MG63 (cell line): ENCODE measurements around the gene RNF182. TPM values are rescaled to one million over a fixed set of nuclear protein-coding genes. Genes with fewer than 3 reads are reported as not detected.

ENCODE experiments used
- DNase-seq: peaks from one replicate; pipeline ENCODE4 v3.0.0-alpha.2; 2020
- H3K27me3 ChIP-seq: fragments of 250-450 bp; sonication (Bioruptor Pico); 2 replicates; pipeline ENCODE4 v1.5.1; 2020; ENCODE audit warnings: mild to moderate bottlenecking, moderate library complexity
- H3K36me3 ChIP-seq: fragments of 250-450 bp; sonication (Bioruptor Pico); 2 replicates; pipeline ENCODE4 v1.5.1; 2020; ENCODE audit warnings: mild to moderate bottlenecking, moderate library complexity
- H3K4me3 ChIP-seq: fragments of 250-450 bp; sonication (Bioruptor Pico); 2 replicates; pipeline ENCODE4 v1.5.1; 2020; ENCODE audit warnings: mild to moderate bottlenecking, moderate library complexity
- H3K9me3 ChIP-seq: fragments of 250-450 bp; sonication (Bioruptor Pico); 2 replicates; pipeline ENCODE4 v1.5.1; 2020; ENCODE audit warnings: mild to moderate bottlenecking, moderate library complexity
- total RNA-seq: library from RNA; depleted of rRNA; stranded (reverse); fragments of >200 nt; shearing (Covaris generic); gene quantifications from 2 replicates; pipeline ENCODE4 v1.2.3, GENCODE V29; 2014; ENCODE audit warnings: low replicate concordance

The RNF182 gene
- total RNA-seq, 1 experiment from 2014 or later: 0.23 TPM

DNA sequence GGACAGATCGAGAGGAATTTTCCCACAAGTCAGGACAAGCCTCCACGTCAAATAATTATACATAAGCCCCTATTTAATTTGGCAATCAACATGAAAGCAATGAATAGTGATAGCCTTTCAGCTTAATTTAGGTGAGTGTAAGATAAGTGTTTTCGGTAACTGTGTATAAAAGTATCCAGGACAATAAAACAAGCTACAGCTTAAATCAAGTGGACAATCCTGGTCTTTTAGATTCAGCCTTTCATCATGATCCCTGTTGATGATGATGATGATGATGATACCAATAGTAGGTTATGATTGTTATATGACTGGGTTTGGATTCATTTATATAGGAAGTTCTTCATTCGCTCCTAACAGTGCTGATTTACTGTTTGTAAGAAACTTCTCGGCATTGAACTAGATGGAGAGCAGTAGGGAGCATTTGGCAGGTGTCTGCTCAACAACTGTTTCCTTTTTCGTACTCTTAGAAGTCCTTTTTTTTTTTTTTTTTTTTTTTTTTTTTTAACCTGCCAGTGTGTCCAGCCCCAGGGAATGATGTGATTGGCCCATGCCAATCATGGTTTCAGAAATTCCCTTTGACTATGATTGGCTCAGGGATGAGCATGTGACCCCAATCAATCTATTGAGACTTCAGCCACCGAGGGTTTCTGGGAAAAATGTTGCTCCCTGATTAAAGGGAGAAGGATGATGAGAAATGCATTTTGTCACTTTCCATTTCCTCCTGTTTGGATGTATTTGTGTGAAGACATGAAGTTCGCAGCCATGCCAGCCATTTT, 11.3 kb upstream of the RNF182 start:
- DNase-seq: no peak
- Histone ChIP-seq H3K36me3 (no peaks in the 10 kb centered on the region), H3K27me3 (peaks cover 29% of the 10 kb centered on the region), H3K4me3 (no peak overlapping the region), H3K9me3 (no peaks in the 10 kb centered on the region)

DNA sequence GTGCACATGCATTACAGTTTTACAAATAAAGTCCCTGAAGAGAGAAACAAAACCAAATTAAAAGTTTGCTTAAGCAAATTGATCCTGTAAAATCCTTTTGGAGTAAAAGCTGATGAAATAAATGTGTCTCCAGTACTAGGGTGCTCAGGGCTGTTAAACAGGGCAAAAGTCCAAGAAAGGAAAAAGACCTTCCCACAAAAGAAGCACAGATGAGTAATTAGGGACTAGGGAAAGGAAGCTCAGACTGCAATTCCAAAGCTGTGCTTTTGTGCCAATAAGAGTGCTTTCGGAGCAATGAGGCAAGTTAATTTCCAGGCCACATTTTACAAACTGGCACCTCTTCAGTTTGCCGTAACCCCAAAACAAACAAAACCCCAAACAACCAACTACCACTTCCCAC, 10.4 kb upstream of the RNF182 start:
- Histone ChIP-seq H3K4me3 (no peak overlapping the region), H3K36me3 (no peaks in the 10 kb centered on the region), H3K9me3 (no peaks in the 10 kb centered on the region), H3K27me3 (peaks cover 28% of the 10 kb centered on the region)
- no peak for DNase-seq

DNA sequence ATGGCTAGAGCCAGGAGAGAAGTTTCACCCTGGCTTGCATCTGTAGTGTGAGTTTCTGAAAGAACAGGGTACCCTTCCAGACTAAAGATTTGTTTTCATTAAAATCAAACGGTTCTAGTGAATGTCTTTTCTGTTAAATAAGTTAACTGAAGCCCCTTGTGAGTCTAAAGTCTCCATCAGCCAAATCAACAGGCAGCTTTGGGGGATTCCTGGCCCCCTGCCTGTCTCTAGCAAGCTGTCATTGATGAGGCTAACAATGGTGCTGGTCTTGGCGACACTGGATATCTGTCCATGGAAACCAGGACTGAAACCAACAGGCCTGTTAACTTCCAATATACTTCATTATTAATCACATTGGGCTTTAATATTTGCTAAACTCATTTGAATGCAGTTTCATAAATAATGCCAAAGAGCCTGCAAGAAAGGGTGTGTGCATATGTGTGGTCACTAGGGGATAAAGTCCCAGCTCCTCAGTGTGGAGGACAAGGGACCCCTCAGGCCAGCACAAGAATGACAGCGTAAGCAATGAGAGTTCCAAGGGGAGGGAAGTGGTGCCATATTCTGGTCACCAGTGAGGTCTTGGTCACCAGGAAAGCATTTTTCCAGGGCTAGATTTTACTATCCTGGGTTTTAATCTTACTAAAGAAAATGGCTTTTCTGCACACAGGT, 9.1 kb upstream of the RNF182 start:
- H3K9me3 ChIP-seq: no peaks in the 10 kb centered on the region
- DNase-seq: no peak
- H3K4me3 ChIP-seq: no peak overlapping the region
- H3K27me3 ChIP-seq: peaks cover 25% of the 10 kb centered on the region
- H3K36me3 ChIP-seq: no peaks in the 10 kb centered on the region

DNA sequence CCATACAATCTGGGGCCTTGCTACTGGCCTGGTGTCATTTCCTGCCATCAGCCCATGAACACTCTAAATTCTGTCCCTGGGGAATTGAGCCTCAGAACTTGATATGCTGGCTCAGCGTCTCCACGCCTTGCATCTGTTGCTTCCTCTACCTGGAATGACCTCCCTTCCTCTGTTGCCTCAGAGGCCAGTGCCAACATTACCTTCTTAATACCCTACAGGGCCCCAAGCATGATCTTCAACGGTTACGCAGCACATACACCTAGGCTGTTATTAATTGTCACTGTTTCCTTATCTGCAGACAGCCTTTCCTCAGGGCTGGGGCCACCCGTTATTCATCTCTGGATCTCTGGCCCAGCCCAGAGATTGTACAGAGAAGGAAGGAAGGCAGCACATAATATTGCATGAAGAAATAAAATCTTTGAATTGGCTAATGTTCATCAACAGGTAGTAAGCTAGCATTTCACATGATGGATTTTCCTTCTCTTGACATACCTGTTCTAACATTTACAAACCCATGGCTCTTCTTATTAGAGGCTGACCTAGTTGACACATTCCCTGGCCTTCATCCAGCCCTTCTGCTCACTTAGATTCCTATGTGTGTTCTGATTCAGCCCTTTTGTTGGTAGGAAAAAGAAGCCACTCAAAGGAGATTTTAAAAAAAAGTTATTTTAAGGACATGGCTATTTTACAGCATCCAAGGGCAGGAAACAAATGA, 8.4 kb upstream of the RNF182 start:
- no peak for DNase-seq
- Histone ChIP-seq H3K36me3 (no peaks in the 10 kb centered on the region), H3K9me3 (no peaks in the 10 kb centered on the region; the same call in 1 of the 2 replicates), H3K4me3 (no peak overlapping the region), H3K27me3 (peaks cover 25% of the 10 kb centered on the region)

DNA sequence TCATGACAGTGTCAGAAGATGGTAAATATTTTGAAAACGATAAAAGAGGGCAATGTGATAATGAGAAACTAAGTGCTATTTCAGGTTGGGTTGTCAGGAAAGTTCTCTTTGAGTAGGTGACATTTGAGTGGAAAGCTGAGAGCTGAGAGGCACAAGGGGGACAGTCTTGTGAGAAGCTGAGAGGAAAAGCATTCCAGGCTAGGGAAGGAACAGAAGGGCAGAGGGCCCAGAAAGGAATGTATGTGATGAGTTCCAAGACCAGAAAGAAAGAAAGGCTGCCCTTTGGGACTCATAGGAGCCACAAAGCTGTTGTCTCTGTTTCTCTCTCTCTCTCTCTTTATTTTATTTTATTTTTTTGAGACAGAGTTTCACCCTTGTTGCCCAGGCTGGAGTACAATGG, 7.6 kb upstream of the RNF182 start:
- no peaks in the 10 kb centered on the region for H3K36me3 ChIP-seq
- no peak overlapping the region for H3K4me3 ChIP-seq
- peaks cover 25% of the 10 kb centered on the region for H3K27me3 ChIP-seq
- no peak for DNase-seq
- no peaks in the 10 kb centered on the region; the same call in 1 of the 2 replicates for H3K9me3 ChIP-seq

DNA sequence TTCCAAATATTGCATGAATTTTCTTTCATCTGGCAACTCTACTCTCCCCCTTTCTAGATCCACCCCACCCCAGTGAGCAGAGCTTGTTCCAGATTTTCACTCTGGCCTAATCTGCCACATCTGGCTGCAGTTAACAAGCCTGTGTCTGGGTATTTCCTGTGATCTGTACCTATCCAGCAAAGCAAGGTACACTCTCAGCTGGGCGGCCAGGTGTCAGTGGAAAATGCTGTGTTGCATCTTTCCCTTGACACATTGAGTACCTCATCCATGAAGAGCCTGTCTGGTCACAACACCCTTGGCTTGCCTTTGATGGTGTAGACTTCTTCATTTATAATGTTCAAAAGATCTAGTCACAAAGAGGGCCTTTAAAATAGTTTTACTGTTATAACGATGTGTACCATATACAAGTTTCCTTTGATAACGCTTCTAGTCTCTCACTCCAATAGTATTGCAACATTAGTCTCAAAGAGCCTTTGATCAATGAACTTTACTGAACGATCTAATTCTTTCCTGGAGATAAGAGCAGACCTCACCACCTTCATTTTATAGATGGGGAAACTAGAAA, 6.0 kb upstream of the RNF182 start:
- DNase-seq: no peak
- H3K27me3 ChIP-seq: peaks cover 26% of the 10 kb centered on the region
- no peak overlapping the region for H3K4me3 ChIP-seq
- H3K36me3 ChIP-seq: no peaks in the 10 kb centered on the region
- no peaks in the 10 kb centered on the region; the same call in 1 of the 2 replicates for H3K9me3 ChIP-seq

DNA sequence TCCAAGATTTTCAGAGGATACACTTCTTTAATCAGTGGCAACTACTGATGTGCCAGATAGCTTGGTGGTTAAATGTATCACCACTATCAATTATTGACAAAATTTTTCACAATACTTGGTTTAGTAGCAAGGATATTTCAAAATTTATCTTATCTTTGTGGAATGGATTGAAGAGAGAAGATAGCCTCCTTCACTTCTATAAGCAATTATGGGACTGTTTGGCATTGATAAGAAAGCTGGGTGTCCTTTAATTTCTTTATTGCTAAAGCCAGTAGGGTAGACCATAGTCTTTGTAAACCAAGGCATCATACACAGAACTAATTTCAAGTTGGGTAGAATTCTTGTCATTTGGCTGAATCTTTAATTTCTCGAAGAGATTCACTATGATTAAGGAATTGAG, 4.9 kb upstream of the RNF182 start:
- DNase-seq: no peak
- Histone ChIP-seq H3K27me3 (peaks cover 21% of the 10 kb centered on the region), H3K36me3 (no peaks in the 10 kb centered on the region), H3K9me3 (no peaks in the 10 kb centered on the region; the same call in 1 of the 2 replicates), H3K4me3 (no peak overlapping the region)

DNA sequence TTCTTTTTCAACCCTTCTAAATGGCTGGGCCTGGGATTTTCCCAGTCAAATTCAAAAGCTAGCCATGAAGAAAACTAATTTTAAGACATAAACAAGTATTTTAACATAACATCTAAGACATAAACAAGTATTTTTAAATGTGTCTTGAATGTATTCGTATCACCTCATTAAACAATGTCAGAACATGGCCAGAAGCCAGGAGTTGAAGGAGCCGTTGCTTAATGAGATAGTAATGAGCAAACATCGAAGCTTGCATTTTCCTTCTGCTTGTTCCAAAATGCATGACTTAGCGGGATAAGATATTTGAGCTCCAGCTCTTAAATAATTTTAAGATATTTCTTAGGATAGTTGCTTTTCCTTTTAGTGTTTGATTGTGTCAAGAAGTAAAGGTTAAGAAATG, 4.2 kb upstream of the RNF182 start:
- H3K4me3 ChIP-seq: no peak overlapping the region
- no peak for DNase-seq

DNA sequence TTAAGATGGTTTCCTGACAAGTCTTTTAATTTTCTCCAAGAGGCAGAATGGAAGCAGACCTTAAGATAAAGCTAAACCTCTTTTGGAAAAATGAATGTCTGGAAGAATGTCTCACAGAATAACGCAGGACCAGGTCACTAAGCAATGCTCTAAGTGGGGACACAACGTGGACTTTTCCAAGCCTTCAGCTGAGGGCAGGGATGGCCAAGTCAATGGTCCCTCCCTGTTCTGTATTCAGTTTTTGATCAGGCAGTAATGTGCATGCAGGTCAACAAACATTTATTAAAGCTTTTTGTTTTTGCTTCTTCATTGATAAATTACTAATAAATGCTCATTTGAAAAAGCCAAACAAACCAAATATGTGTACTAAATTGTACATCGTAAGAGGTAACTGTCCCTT, 2.0 kb upstream of the RNF182 start:
- Histone ChIP-seq H3K36me3 (no peaks in the 10 kb centered on the region), H3K4me3 (no peak overlapping the region), H3K27me3 (peaks cover 45% of the 10 kb centered on the region), H3K9me3 (no peaks in the 10 kb centered on the region; the same call in 1 of the 2 replicates)
- DNase-seq: no peak

More for the DNA sequence above, 4.2 kb upstream of the RNF182 start:
- H3K27me3 ChIP-seq: peaks cover 23% of the 10 kb centered on the region
- no peaks in the 10 kb centered on the region; the same call in 1 of the 2 replicates for H3K9me3 ChIP-seq
- no peaks in the 10 kb centered on the region for H3K36me3 ChIP-seq

DNA sequence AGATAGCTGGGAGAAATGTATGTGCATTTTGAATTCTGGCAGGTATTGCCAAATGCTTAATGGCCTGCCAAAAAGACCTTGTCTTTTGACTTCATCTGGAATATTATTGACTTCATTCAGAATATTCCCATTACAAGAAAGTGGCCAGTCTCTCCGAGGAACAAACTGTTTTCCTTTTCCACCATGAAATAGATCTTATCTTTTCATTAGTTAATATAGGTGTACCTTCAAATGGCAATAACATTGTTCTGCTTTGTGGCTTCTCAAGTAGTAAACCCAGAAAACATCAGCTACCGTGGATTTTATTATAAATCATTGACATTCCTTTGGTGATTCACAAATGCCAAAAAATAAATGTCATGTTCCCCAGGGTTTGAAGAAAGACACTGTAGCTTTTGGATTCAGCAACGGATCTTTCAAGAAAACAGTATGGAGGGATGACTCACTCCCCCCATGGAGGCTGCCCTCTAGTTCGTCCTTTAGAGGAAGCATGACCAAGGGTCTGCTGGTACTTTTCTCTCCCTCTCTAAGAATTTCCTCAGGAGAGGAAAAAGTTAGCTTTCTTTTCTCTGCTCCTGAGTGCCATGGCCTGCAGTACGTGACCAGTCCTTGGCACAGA, 1.1 kb upstream of the RNF182 start:
- Histone ChIP-seq H3K4me3 (peak overlapping the region; percentile 39), H3K36me3 (no peaks in the 10 kb centered on the region), H3K27me3 (peaks cover 52% of the 10 kb centered on the region), H3K9me3 (no peaks in the 10 kb centered on the region; the same call in 1 of the 2 replicates)
- peak; percentile 66 for DNase-seq

DNA sequence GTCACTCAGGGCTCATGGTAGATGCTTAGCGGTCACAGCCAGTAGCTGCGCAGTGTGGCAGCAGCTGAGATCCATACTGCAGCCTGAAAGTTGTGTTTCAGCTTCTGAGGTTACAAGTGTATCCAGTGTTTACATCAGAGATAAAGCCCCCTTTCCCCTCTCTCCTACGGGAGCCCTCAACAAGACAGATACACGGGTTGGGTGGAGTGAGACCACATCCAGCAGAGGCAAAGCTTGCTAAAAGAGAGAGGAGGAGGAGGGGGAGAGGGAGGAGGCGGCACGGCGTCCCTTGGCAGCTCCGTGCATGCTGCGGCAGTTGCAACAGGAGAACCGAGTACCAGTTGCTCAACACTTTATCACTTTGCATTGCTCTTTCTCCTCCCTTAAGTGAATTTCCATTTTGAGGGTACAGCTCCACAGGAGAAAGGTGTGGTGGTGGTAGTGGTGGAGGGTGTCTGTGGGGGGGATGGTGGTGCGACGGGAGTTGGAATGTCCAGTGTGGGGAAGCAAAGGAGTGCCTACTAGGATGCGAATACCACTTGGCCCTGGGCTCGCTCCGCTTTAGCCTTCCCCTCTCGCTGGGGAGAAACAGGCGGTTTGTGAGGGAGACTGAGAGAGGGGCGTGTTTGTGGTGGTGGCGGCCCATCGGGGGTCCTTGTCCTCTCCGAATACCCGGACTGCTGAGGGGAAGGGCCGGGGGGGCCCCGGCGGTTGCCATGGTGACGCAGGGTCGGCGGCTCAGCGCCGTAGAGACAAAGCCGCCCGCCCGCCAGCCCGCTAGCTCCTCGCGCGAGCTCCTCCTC, 405 bp upstream of the RNF182 start:
- Histone ChIP-seq H3K36me3 (no peaks in the 10 kb centered on the region), H3K27me3 (peaks cover 54% of the 10 kb centered on the region), H3K4me3 (peak overlapping the region; percentile 39), H3K9me3 (no peaks in the 10 kb centered on the region; the same call in 1 of the 2 replicates)
- peak; percentile 58 for DNase-seq

DNA sequence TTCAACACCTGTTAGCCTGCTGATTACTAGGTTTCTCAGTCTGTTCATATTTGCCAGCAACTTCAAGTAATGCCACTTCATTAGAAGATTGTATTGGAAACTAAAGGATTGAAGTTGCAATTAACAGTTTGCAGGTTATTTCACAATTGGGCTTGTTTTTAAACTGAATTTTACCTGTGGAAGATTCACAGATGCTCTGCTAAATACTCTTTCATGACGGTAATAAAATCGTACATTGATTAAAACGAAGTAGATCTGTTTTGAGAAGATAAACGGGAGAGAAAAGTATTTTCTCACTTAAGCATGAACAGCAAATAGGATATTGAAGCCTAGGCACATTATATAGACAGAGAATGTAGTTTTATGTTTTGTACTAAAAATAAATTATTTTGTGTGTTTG, 1.6 kb downstream of the RNF182 start:
- H3K4me3 ChIP-seq: no peak overlapping the region
- H3K36me3 ChIP-seq: no peaks in the 10 kb centered on the region
- DNase-seq: no peak
- no peaks in the 10 kb centered on the region for H3K9me3 ChIP-seq
- peaks cover 59% of the 10 kb centered on the region for H3K27me3 ChIP-seq

DNA sequence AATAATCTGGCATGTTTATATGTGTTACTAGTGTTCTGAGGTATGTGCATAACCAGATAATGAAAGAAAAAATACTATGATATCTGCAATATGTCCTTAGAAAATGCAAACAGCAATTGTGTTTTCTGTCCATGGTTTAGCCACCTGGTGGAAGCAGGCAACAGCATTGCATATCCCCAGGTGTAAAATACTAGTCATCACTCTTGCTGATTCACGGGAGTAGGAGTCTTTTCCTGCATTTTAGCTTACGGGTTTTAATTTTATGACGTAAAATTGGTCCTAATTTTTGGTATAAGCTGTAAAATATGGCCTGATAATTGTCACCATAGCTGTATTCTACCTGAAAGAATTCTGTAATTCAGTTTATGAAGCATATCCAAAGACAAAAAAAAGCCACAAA, 2.5 kb downstream of the RNF182 start:
- DNase-seq: no peak
- H3K9me3 ChIP-seq: no peaks in the 10 kb centered on the region
- H3K4me3 ChIP-seq: no peak overlapping the region
- no peaks in the 10 kb centered on the region for H3K36me3 ChIP-seq
- peaks cover 59% of the 10 kb centered on the region for H3K27me3 ChIP-seq

DNA sequence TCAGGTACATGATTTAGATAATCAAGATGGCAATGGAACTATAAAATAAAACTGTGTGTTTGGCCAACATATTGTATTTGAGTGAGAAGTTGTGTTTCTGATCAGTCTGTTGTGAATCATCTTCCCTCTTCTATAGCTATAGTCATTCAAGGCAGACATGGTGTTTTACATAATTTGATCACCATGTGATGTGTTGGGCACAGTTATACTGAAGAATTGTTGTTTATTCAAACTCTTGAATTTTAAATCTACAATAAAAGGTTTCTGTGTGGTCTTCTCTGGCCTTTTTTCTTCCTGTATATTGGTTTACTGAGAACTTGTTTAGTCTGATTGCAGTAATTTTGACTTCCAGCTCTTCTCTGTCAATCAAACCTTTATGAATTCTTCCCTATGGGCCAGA, 4.4 kb downstream of the RNF182 start:
- Histone ChIP-seq H3K9me3 (no peaks in the 10 kb centered on the region), H3K27me3 (peaks cover 54% of the 10 kb centered on the region), H3K36me3 (no peaks in the 10 kb centered on the region), H3K4me3 (no peak overlapping the region)
- DNase-seq: no peak

DNA sequence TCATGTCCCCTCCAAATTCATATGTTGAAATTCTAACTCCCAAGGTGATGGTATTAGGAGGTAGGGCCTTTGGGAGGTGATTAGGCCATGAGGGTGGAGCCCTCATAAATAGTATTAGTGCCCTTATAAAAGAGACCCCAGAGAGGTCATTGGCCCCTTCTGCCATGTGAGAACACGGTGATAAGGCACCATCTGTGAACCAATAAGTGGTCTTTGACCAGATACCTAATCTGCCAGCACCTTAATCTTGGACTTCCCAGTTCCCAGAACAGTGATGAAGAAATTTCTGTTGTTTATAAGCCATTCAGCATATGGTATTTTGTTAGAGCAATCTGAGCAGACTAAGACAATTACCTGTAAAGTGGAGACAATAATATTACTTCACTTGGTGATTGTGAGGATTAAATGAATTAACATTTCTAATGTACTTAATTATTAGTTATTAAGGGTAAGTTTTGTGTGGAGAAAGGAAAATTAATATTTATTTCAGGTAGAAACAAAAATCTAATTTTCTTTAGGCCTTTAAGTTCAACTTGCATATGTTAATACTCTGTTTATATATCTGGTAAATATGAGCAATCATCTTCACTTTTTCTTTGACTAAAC, 7.1 kb downstream of the RNF182 start:
- no peak for DNase-seq
- Histone ChIP-seq H3K4me3 (no peak overlapping the region), H3K27me3 (peaks cover 32% of the 10 kb centered on the region), H3K9me3 (no peaks in the 10 kb centered on the region), H3K36me3 (no peaks in the 10 kb centered on the region)
